ENCODE results near the gene FAM110A. TPM values are rescaled to one million over a fixed set of nuclear protein-coding genes. Genes with fewer than 3 reads are reported as not detected.
"Not testable (repeated sequence)": the region's sequence is repeated elsewhere in the genome, so short reads cannot be mapped to it uniquely, and the experiment has no call there.

The FAM110A gene
- total RNA-seq: 11.8 TPM

- intact Hi-C loops (cut with DNase I): no loop called here
- Histone ChIP-seq H3K27ac (peak within 1 kb of the TSS; percentile 81), H3K27me3 (no peaks in the 10 kb centered on the region), H3K9me3 (no peaks in the 10 kb centered on the region), H3K4me3 (peak within 1 kb of the TSS; percentile 64 to 77), H3K36me3 (no peaks in the 10 kb centered on the region), H3K4me1 (peaks cover 26% of the 10 kb centered on the region)
- TF ChIP-seq CTCF (IDR thresholded peaks at IDR 0.05): no peak
- TF ChIP-seq POLR2AphosphoS5 (IDR thresholded peaks at IDR 0.05; ENCODE audit: insufficient read depth in 1 of 2, low read depth in 1 of 2): peak; percentile 82 to 83
- DNase-seq (ENCODE audit: extremely low spot score in 2 of 2): peak in 1 of 2 donors; percentile 94
Observed at GRCh38 chr20:833450-834150, at the start of gene FAM110A. TSS of gene FAM110A (plus strand) at chr20:833715. CDS start at chr20:844805, 11,090 bp downstream.

- TF ChIP-seq CTCF (IDR thresholded peaks at IDR 0.05) (no peak), POLR2AphosphoS5 (IDR thresholded peaks at IDR 0.05; ENCODE audit: insufficient read depth in 1 of 2, low read depth in 1 of 2) (no peak), POLR2A (IDR thresholded peaks at IDR 0.05) (no peak)
- Histone ChIP-seq H3K27ac (no peak overlapping the region), H3K36me3 (no peaks in the 10 kb centered on the region), H3K4me1 (no peaks in the 10 kb centered on the region), H3K4me3 (no peak overlapping the region), H3K27me3 (no peaks in the 10 kb centered on the region), H3K9me3 (no peaks in the 10 kb centered on the region)
- DNase-seq (ENCODE audit: extremely low spot score in 2 of 2): no peak
- intact Hi-C loops (cut with DNase I): no loop called here
Observed at GRCh38 chr20:787825-788224, 45.7 kb upstream of the FAM110A start.

GRCh38 chr20:791056-791455 is 42.5 kb upstream of the FAM110A start:
- Histone ChIP-seq H3K4me3 (no peak overlapping the region), H3K4me1 (no peaks in the 10 kb centered on the region), H3K9me3 (no peaks in the 10 kb centered on the region), H3K27ac (no peak overlapping the region), H3K27me3 (no peaks in the 10 kb centered on the region), H3K36me3 (no peaks in the 10 kb centered on the region)
- intact Hi-C loops (cut with DNase I): no loop called here
- no peak for TF ChIP-seq CTCF (IDR thresholded peaks at IDR 0.05)
- TF ChIP-seq POLR2AphosphoS5 (IDR thresholded peaks at IDR 0.05; ENCODE audit: insufficient read depth in 1 of 2, low read depth in 1 of 2): no peak
- no peak for TF ChIP-seq POLR2A (IDR thresholded peaks at IDR 0.05)
- no peak for DNase-seq (ENCODE audit: extremely low spot score in 2 of 2)

GRCh38 chr20:792248-792647 is 41.3 kb upstream of the FAM110A start:
- H3K36me3 ChIP-seq: no peaks in the 10 kb centered on the region
- H3K9me3 ChIP-seq: no peaks in the 10 kb centered on the region
- no peak overlapping the region for H3K27ac ChIP-seq
- TF ChIP-seq POLR2A (IDR thresholded peaks at IDR 0.05) (no peak), CTCF (IDR thresholded peaks at IDR 0.05) (no peak), POLR2AphosphoS5 (IDR thresholded peaks at IDR 0.05; ENCODE audit: insufficient read depth in 1 of 2, low read depth in 1 of 2) (no peak)
- no peaks in the 10 kb centered on the region for H3K27me3 ChIP-seq
- no peak for DNase-seq (ENCODE audit: extremely low spot score in 2 of 2)
- no peak overlapping the region for H3K4me3 ChIP-seq
- H3K4me1 ChIP-seq: no peaks in the 10 kb centered on the region
- intact Hi-C loops (cut with DNase I): no loop called here

GRCh38 chr20:796921-797320 is 36.6 kb upstream of the FAM110A start:
- Histone ChIP-seq H3K4me1 (no peaks in the 10 kb centered on the region), H3K4me3 (no peak overlapping the region), H3K27me3 (no peaks in the 10 kb centered on the region), H3K9me3 (no peaks in the 10 kb centered on the region), H3K36me3 (no peaks in the 10 kb centered on the region), H3K27ac (no peak overlapping the region)
- DNase-seq (ENCODE audit: extremely low spot score in 2 of 2): no peak
- intact Hi-C loops (cut with DNase I): no loop called here
- TF ChIP-seq POLR2AphosphoS5 (IDR thresholded peaks at IDR 0.05; ENCODE audit: insufficient read depth in 1 of 2, low read depth in 1 of 2): no peak
- no peak for TF ChIP-seq POLR2A (IDR thresholded peaks at IDR 0.05)
- no peak for TF ChIP-seq CTCF (IDR thresholded peaks at IDR 0.05)

GRCh38 chr20:798746-799145 is 34.8 kb upstream of the FAM110A start:
- H3K36me3 ChIP-seq; H3K27me3 ChIP-seq; H3K4me3 ChIP-seq; H3K27ac ChIP-seq; intact Hi-C loops (cut with DNase I); DNase-seq (ENCODE audit: extremely low spot score in 2 of 2); H3K9me3 ChIP-seq; H3K4me1 ChIP-seq: not testable (repeated sequence)

- intact Hi-C loops (cut with DNase I); DNase-seq (ENCODE audit: extremely low spot score in 2 of 2): not testable (repeated sequence)
Observed at GRCh38 chr20:800026-800425, 33.5 kb upstream of the FAM110A start.

More at GRCh38 chr20:800026-800425, 33.5 kb upstream of the FAM110A start:
- H3K4me3 ChIP-seq, H3K9me3 ChIP-seq, H3K27ac ChIP-seq, H3K27me3 ChIP-seq, H3K4me1 ChIP-seq, H3K36me3 ChIP-seq: not testable (repeated sequence)

All from vagina (tissue), 2 donors.